SW 1271 (cell line): ENCODE measurements around the gene PDE1C.

Experiments used
- DNase-seq, 2 experiments: peaks; one replicate each; lab custom pipeline; 2025; lab: John Stamatoyannopoulos, UW

The PDE1C gene

DNA sequence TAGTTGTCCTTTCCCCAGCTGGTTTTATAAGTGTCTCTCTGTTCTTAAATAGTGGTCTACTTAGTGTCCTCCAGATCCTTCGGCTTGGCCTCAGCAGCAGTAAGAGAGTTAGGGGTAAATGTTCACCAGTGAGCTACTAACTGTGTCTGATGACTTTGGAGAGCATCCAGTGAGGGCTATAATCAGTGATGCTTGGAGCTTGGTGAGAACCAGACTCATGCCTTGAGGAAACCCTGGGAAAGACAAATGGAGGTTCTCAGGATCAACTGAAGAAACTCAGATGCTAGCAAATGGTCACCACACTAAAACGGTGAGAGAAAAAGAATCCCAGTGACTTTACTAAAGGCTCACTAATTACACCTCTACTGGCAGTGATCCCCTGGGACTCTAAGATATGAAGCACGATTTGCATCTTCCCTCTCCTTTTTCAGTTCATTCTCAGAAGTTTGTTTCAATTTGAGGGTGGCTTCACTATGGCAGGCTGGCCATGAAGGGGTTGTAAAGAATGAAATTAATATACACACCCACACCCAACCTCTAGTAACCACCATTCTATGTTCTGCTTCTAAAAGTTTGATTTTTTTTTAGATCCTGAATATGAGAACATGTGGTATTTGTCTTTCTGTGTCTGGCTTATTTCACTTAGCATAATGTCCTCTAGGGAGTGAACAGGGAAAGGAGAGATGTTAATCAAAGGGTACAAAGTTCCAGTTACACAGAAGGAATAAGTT, 177.9 kb downstream of the PDE1C start:
- no peak for DNase-seq

DNA sequence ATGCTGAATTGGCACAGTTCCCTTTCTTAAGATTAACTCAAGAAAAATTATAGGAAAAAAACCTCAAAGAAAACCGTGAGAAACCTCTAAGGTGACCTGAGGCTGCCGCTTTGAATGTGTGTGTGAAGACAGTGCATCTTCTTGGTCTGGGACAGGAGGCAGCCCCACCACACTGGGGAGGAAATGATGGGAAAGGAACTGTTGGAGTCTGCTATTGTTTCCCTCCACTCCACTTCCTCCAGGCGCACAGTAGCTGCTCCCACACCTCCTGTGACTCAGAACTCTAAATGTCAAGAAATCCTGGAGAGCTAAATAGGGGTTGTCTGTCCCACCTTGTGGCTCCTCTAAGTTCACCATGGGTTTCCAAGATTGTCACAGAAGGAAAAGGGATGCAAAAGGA, 179.4 kb downstream of the PDE1C start:
- no peak for DNase-seq

DNA sequence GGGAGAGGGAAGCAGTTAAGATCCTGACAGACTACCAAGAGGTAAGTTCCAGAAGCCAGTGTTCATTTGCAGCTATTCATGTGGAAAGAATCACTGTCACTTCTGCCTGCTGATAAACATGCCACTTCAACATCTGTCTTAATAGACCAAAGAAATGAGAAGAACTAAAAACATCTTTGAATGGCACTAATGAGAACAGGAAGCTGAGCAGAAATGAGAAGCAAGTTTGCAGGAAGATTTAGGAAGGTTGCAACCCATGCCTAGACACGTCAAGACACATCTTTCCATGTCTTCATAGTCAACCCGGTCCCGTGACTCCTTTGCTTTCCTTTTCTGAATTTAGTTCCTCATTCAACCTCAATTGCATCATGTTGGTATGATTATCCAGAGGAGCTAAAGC, 180.0 kb downstream of the PDE1C start:
- no peak for DNase-seq

GRCh38 chr7:31887006-31887405, 183.2 kb downstream of the PDE1C start:
- DNase-seq: no peak

GRCh38 chr7:31885171-31885570, 185.0 kb downstream of the PDE1C start:
- DNase-seq: no peak

DNA sequence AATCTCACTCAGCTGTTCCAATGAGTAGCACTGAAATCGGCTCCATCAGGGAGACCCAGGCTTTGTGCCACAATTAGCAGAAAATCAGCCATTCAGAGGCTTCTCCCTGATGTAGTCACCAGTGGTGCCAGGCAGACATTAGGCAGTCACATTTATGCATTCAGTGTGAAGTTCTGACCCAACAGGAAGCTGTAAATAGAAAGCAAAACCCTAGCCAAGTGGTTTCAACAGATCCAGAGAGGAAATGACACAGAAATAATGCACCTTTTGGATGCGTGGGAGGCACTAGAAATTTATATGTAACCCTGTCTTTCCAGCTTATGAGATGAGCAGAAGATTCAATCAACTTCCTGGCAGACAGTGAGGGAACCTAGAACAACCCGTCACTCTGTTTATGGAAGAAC, 186.4 kb downstream of the PDE1C start:
- no peak for DNase-seq

DNA sequence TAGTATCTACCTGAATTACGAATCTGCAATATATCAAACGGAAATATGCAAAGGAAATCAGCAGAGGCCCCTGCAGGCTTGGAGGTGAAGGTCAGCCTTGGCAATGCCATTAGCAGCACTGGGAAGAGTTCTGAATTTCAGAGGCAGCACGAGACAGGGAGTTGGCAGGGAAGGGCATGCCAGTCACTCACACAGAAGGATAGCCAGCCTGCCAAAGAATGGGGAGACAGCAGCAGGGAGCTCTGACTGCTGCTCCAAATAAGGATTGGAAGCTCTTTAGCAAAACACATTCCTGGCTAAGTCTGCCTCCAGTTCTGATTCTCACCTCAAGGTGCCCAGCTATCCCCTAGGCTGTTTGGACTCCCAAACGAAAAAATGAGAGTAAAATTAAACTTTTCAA, 188.0 kb downstream of the PDE1C start:
- no peak for DNase-seq

DNA sequence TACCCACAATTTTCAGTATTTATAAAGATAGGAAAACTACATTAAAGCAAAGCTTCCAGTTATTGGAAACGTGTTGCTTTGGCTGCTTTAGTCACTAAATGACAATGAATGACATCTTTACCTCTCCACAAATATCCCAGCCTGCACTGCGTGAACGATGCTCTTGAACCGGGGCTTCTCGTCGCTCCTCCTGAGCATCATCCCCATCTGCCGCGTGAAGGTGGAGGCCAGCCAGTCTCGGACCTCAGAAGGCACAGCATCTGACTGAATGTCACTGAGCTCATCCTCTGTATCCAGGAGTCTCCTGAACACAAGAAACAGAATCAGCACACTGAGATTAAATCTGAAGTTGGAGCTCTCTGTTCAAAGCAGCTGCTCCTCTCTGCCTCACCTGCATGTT, 191.3 kb downstream of the PDE1C start:
- DNase-seq: no peak

DNA sequence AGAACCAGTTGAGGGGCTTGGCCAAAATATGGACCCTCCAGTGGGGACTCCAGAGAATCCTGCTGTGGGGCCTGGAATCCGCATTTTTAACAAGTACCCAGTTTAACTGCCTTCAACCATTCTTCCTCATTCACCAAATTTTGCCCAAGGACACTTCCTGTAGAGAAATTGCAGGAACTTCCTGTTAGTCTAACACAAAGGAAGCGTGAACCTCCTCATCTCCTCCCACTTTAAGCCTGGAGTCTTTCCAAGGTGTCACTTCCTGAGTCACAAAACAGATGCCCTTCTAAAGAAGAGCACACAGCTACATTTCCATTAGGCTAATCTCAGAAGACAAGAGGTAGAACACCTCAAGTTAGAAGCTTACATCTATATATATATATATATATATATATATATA, 194.8 kb downstream of the PDE1C start:
- peak in 1 of 2 experiments; percentile 15 for DNase-seq

GRCh38 chr7:31874631-31875386, 195.4 kb downstream of the PDE1C start:
- DNase-seq: no peak

- DNase-seq: no peak
Observed at GRCh38 chr7:31873816-31874597, 196.2 kb downstream of the PDE1C start.

DNA sequence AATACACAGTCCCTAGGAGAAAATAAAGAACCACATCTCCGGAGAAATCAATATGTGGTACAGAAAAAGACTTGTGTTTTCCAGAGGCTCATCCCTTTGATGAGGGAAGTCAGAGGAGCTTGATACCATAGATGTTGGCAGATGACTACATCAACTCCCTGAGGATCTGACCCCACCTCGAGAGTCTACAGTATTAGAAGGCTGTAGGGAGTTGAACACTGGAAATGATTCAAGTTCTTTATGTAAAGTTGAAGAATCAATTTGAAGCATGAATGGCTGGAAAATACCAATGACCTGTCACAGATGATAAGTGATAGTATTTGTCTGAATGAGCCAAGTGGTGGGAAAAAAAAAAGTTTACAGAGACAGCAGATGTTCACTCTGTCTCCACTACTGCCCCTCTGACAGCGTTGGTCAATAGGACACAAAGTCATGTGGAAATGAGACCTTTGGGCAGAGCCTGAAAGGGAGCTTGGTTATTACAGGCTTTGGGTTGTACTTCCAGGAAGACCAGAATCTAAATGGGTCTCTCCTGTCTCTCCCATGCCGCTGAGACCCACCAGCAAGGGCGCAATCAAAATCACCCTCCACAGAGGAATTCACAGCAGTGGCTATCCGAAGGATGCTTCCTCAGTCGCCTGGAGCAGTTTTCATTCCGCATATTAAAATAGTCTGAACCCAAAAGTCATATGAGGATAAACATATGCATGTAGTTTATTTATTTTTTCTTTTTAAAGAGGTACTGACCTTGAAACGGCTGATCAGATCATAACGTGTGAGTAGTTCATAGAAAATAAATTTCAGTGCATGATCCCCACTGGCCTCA, 197.4 kb downstream of the PDE1C start:
- DNase-seq: no peak

DNA sequence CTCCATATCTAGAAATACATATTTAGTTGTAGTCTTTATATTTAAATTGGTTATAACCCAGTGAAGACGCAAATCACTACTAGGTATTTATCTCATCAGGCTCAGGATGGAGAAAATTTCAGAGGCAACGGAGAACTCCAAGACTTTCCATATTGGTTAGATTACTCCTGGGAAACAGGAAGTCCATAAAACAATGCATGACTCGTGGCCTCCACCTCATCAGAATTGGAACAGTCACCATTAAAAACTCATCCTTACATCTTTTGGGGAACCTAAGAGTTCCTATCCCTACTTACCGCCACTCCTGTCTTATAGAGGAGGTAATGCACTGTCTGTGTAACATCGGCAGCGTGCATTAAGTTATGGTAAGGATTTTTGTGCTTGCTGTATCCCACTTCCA, 205.6 kb downstream of the PDE1C start:
- DNase-seq: no peak

- no peak for DNase-seq
Observed at GRCh38 chr7:31860925-31861324, 209.3 kb downstream of the PDE1C start.

- no peak for DNase-seq
Observed at GRCh38 chr7:31858055-31858454, 212.2 kb downstream of the PDE1C start.

DNA sequence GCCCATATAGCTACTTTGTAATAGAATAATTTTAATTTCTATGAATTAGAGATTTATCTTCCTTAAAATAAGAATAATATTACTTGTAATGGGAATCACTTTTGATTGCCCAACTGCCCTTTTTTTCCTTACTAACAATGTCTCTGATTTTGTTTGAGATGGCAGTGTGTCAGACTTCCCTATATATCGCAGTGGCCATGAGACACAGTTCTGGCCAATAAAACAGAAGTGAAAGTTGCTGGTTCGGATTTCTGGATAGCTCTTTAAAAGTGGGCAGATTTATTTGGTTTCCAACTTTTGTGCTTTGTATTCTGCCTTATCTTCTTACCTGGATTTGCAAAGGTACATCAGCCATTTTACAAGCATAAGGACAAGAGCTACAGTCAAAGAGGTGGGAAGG, 213.0 kb downstream of the PDE1C start:
- no peak for DNase-seq

DNA sequence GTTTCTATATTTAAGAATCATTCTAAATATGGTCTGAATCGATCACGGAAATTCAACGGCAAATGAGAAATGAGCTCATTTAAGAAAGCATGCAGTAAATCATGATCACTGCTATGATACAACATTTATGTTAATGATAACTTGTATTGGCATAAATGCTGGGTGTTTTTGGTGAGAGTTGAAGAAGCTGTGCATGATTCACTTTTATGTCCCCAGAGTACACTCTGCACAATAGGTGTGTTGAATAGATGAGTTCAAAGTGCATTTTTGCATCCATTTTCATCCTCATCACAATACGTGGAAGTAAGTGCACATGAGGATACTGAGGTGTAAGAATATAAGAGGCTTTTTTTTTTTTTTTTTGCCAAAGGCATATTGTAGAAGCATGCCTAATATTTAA, 213.9 kb downstream of the PDE1C start:
- DNase-seq: no peak

DNA sequence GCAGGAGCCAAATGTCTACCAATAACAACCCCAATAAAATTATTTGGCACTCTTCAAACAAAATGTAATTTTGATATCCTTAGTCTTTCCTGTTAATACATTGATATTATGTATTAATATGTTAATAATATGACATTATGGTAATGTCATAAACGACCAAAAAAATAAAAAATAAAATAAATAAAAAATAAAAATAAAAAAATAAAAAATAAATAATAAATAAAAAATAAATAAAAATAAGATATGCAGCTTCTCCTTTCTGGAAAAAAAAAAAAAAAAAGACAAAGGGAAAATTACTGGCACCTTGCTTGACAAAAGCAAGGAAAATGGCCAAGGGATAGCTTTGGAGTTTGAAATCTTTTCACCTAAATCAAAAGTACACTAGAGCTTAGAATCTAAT, 214.7 kb downstream of the PDE1C start:
- no peak for DNase-seq

- no peak for DNase-seq
Observed at GRCh38 chr7:31853380-31853779, 216.8 kb downstream of the PDE1C start.

GRCh38 chr7:31852462-31852861, 217.7 kb downstream of the PDE1C start:
- DNase-seq: no peak

GRCh38 chr7:31851119-31851518, 219.1 kb downstream of the PDE1C start:
- DNase-seq: no peak

- DNase-seq: no peak
Observed at GRCh38 chr7:31850601-31851000, 219.6 kb downstream of the PDE1C start.
